Measurements from ENCODE around the gene SULT1C3.

- TF ChIP-seq PATZ1 (CRISPR knock-in tag; IDR thresholded peaks at IDR 0.05; ENCODE audit: borderline replicate concordance) (no peak), TSHZ2 (CRISPR knock-in tag; IDR thresholded peaks at IDR 0.05) (no peak), CREB5 (CRISPR knock-in tag; IDR thresholded peaks at IDR 0.05; ENCODE audit: low read depth) (no peak), RARB (CRISPR knock-in tag; IDR thresholded peaks at IDR 0.05) (no peak), ZFP30 (CRISPR knock-in tag; IDR thresholded peaks at IDR 0.05) (no peak), ISL1 (CRISPR knock-in tag; IDR thresholded peaks at IDR 0.05) (no peak)
Observed at GRCh38 chr2:108263401-108263800, 23.6 kb downstream of the SULT1C3 start.

Data from SK-N-SH treated with all-trans-retinoic acid at 6 μM for 48 hours (cell line).